Testis (tissue), 3 donors: Measurements from ENCODE around the gene CATSPERE. TPM values are rescaled to one million over a fixed set of nuclear protein-coding genes. Genes with fewer than 3 reads are reported as not detected.

Source experiments
- DNase-seq: peaks from one replicate; pipeline ENCODE4 v3.0.0-alpha.2; 2019
- H3K27ac ChIP-seq, 2 donors: fragments of 200-600 bp; sonication (generic); one replicate each; pipeline ENCODE4 v1.5.1; 2019
- H3K27me3 ChIP-seq: fragments of 200-600 bp; sonication (generic); one replicate; pipeline ENCODE4 v1.5.1; 2019
- H3K36me3 ChIP-seq: fragments of 200-600 bp; sonication (generic); one replicate; pipeline ENCODE4 v1.5.1; 2017; ENCODE audit warnings: low read depth; ENCODE audit errors: missing control alignments
- H3K4me1 ChIP-seq: fragments of 200-600 bp; sonication (generic); one replicate; pipeline ENCODE4 v1.5.1; 2019
- H3K4me3 ChIP-seq, 2 donors: fragments of 200-600 bp; sonication (generic); one replicate each; pipeline ENCODE4 v1.5.1; 2017 to 2019
- H3K9me3 ChIP-seq: fragments of 200-600 bp; sonication (generic); one replicate; pipeline ENCODE4 v1.5.1; 2017
- CTCF ChIP-seq, 3 experiments: fragments of 450-650 bp in 2 of 3; fragments of 200-600 bp in 1 of 3; sonication (generic) in 1 of 3; IDR thresholded peaks; one replicate each; pipeline ENCODE4 v1.5.1; 2016 to 2019; ENCODE audit warnings: antibody characterized with exemption in 3 of 3, mild to moderate bottlenecking in 2 of 3, moderate library complexity in 1 of 3
- POLR2A ChIP-seq: fragments of 450-650 bp; IDR thresholded peaks from one replicate; pipeline ENCODE4 v1.6.1; 2017; ENCODE audit warnings: antibody characterized with exemption, mild to moderate bottlenecking, moderate library complexity
- WGBS, 2 donors: methylation state at CpG; one replicate each; pipeline ENCODE4 v1.1.5; 2018; 5-methylcytosine and 5-hydroxymethylcytosine counted together
- intact Hi-C: fragments of 100-400 bp; cut with DNase I; formaldehyde crosslinking; loops from one replicate; pipeline ENCODE4 v1.15.1; 2023; ENCODE audit warnings: low total_unique reads
- polyA plus RNA-seq: library from polyadenylated mRNA; stranded (reverse); fragments of 350-450 nt; fragmentation: Illumina TruSeq; extraction: RNeasy Lipid Tissue Mini Kit (QIAGEN cat#74804); gene quantifications from one replicate; pipeline ENCODE4 v1.2.3, GENCODE V29; 2014; ENCODE audit warnings: low read depth, low replicate concordance; ENCODE audit not compliant: insufficient read depth
- total RNA-seq, 2 donors: library from RNA; depleted of rRNA; stranded (reverse); fragments of >200 nt; gene quantifications; one replicate each; pipeline ENCODE4 v1.2.3, GENCODE V29; 2016

CATSPERE gene
- total and polyA plus RNA-seq, 3 donors from 2014 or later = 10.4 to 46.0 (median 15.7) TPM

DNA sequence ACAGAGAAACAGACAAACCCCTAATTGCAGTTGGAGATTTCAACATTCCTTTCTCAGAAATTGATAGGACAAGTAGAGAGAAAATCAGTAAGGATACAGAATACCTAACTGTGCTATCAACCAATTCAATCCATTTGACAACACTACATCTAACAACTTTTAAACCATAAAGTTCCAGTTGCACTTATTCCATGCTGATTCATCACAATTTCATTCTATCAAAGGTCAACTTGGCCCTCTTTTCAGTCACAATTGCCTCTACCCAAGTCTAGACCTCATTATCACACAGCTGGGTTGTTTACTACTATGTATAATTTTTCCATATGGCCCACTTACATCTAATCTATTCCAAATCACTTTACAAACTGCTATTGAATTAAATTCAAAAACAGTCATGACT lies 172.1 kb downstream of the CATSPERE start:
- Histone ChIP-seq H3K27ac (no peak overlapping the region), H3K4me3 (no peak overlapping the region), H3K36me3 (no peaks in the 10 kb centered on the region), H3K9me3 (no peaks in the 10 kb centered on the region), H3K4me1 (no peaks in the 10 kb centered on the region), H3K27me3 (no peaks in the 10 kb centered on the region)
- intact Hi-C loops = no loop called here
- TF ChIP-seq POLR2A (no peak), CTCF (IDR thresholded peaks at IDR 0.05) (no peak)
- DNase-seq = no peak

DNA sequence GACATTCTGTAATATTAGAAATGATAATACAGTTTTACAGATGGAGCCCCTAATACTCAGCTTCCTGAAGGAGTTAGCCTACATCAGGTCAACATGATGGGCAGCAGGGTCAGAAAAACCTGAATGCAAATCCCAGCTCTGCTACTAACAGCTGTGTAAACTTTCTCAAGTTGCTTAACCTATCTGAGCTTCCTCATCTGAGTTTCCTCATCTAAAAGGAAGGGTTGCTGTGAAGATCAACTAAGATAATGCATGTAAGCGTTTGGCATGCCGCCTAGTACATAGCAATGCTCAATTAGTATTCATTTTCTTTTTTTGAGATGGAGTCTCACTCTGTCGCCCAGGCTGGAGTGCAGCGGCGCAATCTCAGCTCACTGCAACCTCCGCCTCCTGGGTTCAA lies 173.5 kb downstream of the CATSPERE start:
- no peaks in the 10 kb centered on the region for H3K27me3 ChIP-seq
- H3K4me1 ChIP-seq = no peaks in the 10 kb centered on the region
- 94 to 99% methylated on average over 6 of the region's 6 CpGs for WGBS, 2 donors
- no peaks in the 10 kb centered on the region for H3K9me3 ChIP-seq
- intact Hi-C loops = no loop called here
- TF ChIP-seq POLR2A = no peak
- TF ChIP-seq CTCF (IDR thresholded peaks at IDR 0.05) = no peak
- H3K4me3 ChIP-seq = no peak overlapping the region
- no peaks in the 10 kb centered on the region for H3K36me3 ChIP-seq
- DNase-seq = no peak
- no peak overlapping the region for H3K27ac ChIP-seq

DNA sequence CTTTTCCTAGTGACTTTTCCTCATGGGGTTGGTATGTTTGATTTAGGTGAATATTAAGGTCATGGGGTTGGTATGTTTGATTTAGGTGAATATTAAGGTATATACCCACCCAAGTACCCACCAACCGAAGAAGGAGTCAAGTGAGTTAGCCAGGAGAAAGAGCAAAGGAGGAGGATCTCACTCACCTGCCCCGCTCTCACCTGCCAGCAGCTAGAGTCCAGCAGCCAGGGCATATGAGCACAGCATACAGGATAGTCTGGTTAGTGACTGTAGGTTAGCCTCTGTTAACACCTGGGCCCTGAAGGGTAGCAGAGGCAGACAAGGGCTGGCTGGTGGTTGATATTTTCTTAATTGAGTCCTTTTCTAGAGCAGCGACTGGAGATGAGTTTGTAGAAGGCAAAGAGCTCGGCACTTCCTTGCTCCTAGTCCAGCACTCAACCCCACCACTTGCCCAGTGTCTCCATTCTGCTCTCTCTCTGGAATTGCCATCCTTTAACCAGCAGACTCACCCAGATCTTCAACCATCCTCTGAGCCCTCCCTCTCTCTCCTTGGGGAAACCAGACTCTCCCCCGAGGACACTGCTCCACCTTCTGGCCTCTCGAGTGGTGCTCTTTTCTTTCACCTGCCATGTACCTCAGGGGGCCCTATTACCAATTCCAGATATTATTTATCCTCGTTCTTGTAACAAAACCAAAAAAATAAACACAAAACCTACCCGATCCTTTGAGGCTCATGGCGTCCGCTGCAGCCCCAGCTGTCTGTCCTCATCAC lies 175.6 kb downstream of the CATSPERE start:
- no peak for DNase-seq
- Histone ChIP-seq H3K27me3 (no peaks in the 10 kb centered on the region), H3K4me3 (no peak overlapping the region), H3K36me3 (no peaks in the 10 kb centered on the region), H3K9me3 (no peaks in the 10 kb centered on the region), H3K4me1 (no peaks in the 10 kb centered on the region), H3K27ac (no peak overlapping the region)
- 87 to 93% methylated on average over 10 of the region's 10 CpGs for WGBS, 2 donors
- TF ChIP-seq CTCF (IDR thresholded peaks at IDR 0.05) (no peak), POLR2A (no peak)
- intact Hi-C loops = no loop called here

- H3K36me3 ChIP-seq = no peaks in the 10 kb centered on the region
- intact Hi-C loops = no loop called here
These were observed 178.5 kb downstream of the CATSPERE start for GRCh38 chr1:244639561-244639960.

More at GRCh38 chr1:244639561-244639960, 178.5 kb downstream of the CATSPERE start:
- H3K27me3 ChIP-seq = no peaks in the 10 kb centered on the region
- TF ChIP-seq CTCF (IDR thresholded peaks at IDR 0.05) (no peak), POLR2A (no peak)
- H3K4me1 ChIP-seq = no peaks in the 10 kb centered on the region
- no peak for DNase-seq
- no peaks in the 10 kb centered on the region for H3K9me3 ChIP-seq
- H3K4me3 ChIP-seq = no peak overlapping the region
- H3K27ac ChIP-seq = no peak overlapping the region
